ENCODE results near the gene NKX1-2.
A peak's percentile ranks its signal among the peaks of the same experiment; 100 is the strongest.

NKX1-2 gene

GRCh38 chr10:124474514-124475070 is 24.8 kb upstream of the NKX1-2 start:
- no peak for DNase-seq

GRCh38 chr10:124473070-124473469 is 23.2 kb upstream of the NKX1-2 start:
- no peak for DNase-seq

GRCh38 chr10:124472071-124472470 is 22.2 kb upstream of the NKX1-2 start:
- no peak for DNase-seq

GRCh38 chr10:124470544-124471434 is 21.0 kb upstream of the NKX1-2 start:
- DNase-seq: no peak

GRCh38 chr10:124469956-124470484 is 20.2 kb upstream of the NKX1-2 start:
- no peak for DNase-seq

- DNase-seq: no peak
These were observed 18.8 kb upstream of the NKX1-2 start for GRCh38 chr10:124468624-124469023.

GRCh38 chr10:124467165-124467564 is 17.3 kb upstream of the NKX1-2 start:
- no peak for DNase-seq

GRCh38 chr10:124465777-124466488 is 16.1 kb upstream of the NKX1-2 start:
- no peak for DNase-seq

- no peak for DNase-seq
These were observed 15.4 kb upstream of the NKX1-2 start for GRCh38 chr10:124465003-124465776.

GRCh38 chr10:124464028-124464965 is 14.5 kb upstream of the NKX1-2 start:
- no peak for DNase-seq

- no peak for DNase-seq
These were observed 12.5 kb upstream of the NKX1-2 start for GRCh38 chr10:124462348-124462695.

- DNase-seq: peak; percentile 90
These were observed 12.0 kb upstream of the NKX1-2 start, which contains the start of gene LHPP for GRCh38 chr10:124461642-124462347. TSS of gene LHPP (plus strand) at chr10:124461823. CDS start at chr10:124461863, 40 bp downstream.

- no peak for DNase-seq
These were observed 10.3 kb upstream of the NKX1-2 start for GRCh38 chr10:124460144-124460543.

GRCh38 chr10:124459395-124459794 is 9.6 kb upstream of the NKX1-2 start:
- DNase-seq: no peak

GRCh38 chr10:124458889-124459288 is 9.1 kb upstream of the NKX1-2 start:
- no peak for DNase-seq

- no peak for DNase-seq
These were observed 8.6 kb upstream of the NKX1-2 start for GRCh38 chr10:124458473-124458872.

GRCh38 chr10:124455441-124455840 is 5.6 kb upstream of the NKX1-2 start:
- DNase-seq: no peak

- DNase-seq: no peak
These were observed 4.2 kb upstream of the NKX1-2 start for GRCh38 chr10:124453960-124454610.

- DNase-seq: no peak
These were observed 1.4 kb upstream of the NKX1-2 start for GRCh38 chr10:124451276-124451675.

- DNase-seq: no peak
These were observed 885 bp upstream of the NKX1-2 start for GRCh38 chr10:124450783-124451057.

Measured in left hindlimb (tissue), 1 donor.